Thyroid gland (tissue), 4 donors: ENCODE data around the gene ARF6. TPM values are rescaled to one million over a fixed set of nuclear protein-coding genes. Genes with fewer than 3 reads are reported as not detected.

Experiments
- DNase-seq, 2 donors: peaks; one replicate each; pipeline ENCODE4 v3.0.0-alpha.2; 2019
- H3K27ac ChIP-seq, 3 donors: fragments of 200-600 bp; sonication (generic); 1 replicate in 2 of 3; 2 replicates in 1 of 3; pipeline ENCODE4 v1.5.1; 2016 to 2019; ENCODE audit warnings: mild to moderate bottlenecking in 1 of 3, moderate library complexity in 1 of 3
- H3K27me3 ChIP-seq: fragments of 200-600 bp; sonication (generic); one replicate; pipeline ENCODE4 v1.5.1; 2019
- H3K36me3 ChIP-seq, 2 donors: fragments of 200-600 bp; sonication (generic); one replicate each; pipeline ENCODE4 v1.5.1; 2016 to 2019
- H3K4me1 ChIP-seq, 2 donors: fragments of 200-600 bp; sonication (generic); one replicate each; pipeline ENCODE4 v1.5.1; 2017 to 2019
- H3K4me3 ChIP-seq, 3 donors: fragments of 200-600 bp; sonication (generic); replicated peaks in 1 of 3; 1 replicate in 2 of 3; 2 replicates in 1 of 3; pipeline ENCODE4 v1.5.1; 2016; ENCODE audit warnings: mild to moderate bottlenecking in 1 of 3
- H3K9me3 ChIP-seq: fragments of 200-600 bp; sonication (generic); one replicate; pipeline ENCODE4 v1.5.1; 2017
- CTCF ChIP-seq, 6 experiments: fragments of 200-600 bp in 3 of 6; fragments of 450-650 bp in 3 of 6; sonication (generic) in 3 of 6; IDR thresholded peaks; one replicate each; pipeline ENCODE4 v1.5.1; 2016 to 2019; ENCODE audit warnings: antibody characterized with exemption in 6 of 6, mild to moderate bottlenecking in 2 of 6, inconsistent platforms in 1 of 6, moderate library complexity in 1 of 6
- POLR2A ChIP-seq, 2 donors: fragments of 450-650 bp; IDR thresholded peaks; one replicate each; pipeline ENCODE4 v1.6.1; 2017; ENCODE audit warnings: antibody characterized with exemption in 2 of 2, mild to moderate bottlenecking in 2 of 2, moderate library complexity in 1 of 2
- WGBS, 2 donors: methylation state at CpG; one replicate each; pipeline ENCODE4 v1.1.5; 2017; 5-methylcytosine and 5-hydroxymethylcytosine counted together
- intact Hi-C: fragments of 100-400 bp; cut with DNase I; formaldehyde crosslinking; loops from one replicate; pipeline ENCODE4 v1.15.1; 2023
- total RNA-seq, 4 donors: library from RNA; depleted of rRNA; stranded (reverse); fragments of >200 nt; gene quantifications; one replicate each; pipeline ENCODE4 v1.2.3, GENCODE V29; 2016

The ARF6 gene
- total RNA-seq, 4 donors from 2014 or later = 35.6 to 59.4 (median 48.5) TPM

- H3K27me3 ChIP-seq = no peaks in the 10 kb centered on the region
- no peak for TF ChIP-seq POLR2A (IDR thresholded peaks at IDR 0.05)
- TF ChIP-seq CTCF (IDR thresholded peaks at IDR 0.05) = peak in 2 of 6 experiments; percentile 5 to 6
- peak overlapping the region in 2 of 3 donors; percentile 51 to 79 for H3K4me3 ChIP-seq
- no peak for DNase-seq
- no peaks in the 10 kb centered on the region for H3K9me3 ChIP-seq
- WGBS, 2 donors = 4 to 7% methylated on average over 14 of the region's 14 CpGs
- intact Hi-C loops = no loop called here
- H3K27ac ChIP-seq = peak overlapping the region; percentile 43 to 82 (median 75)
- H3K4me1 ChIP-seq = peaks cover 5 to 23% of the 10 kb centered on the region in 2 donors
- H3K36me3 ChIP-seq = peaks cover 8 to 10% of the 10 kb centered on the region in 2 donors
Observed at GRCh38 chr14:49853158-49853477, 39.8 kb upstream of the ARF6 start.

- peaks cover 8 to 10% of the 10 kb centered on the region in 2 donors for H3K36me3 ChIP-seq
- peak; percentile 62 to 68 for DNase-seq
- intact Hi-C loops = no loop called here
- H3K9me3 ChIP-seq = no peaks in the 10 kb centered on the region
- H3K4me3 ChIP-seq = peak overlapping the region in 1 of 3 donors; percentile 79
- H3K4me1 ChIP-seq = peaks cover 5 to 23% of the 10 kb centered on the region in 2 donors
- peak; percentile 40 to 79 (median 72) for TF ChIP-seq CTCF (IDR thresholded peaks at IDR 0.05)
- no peak for TF ChIP-seq POLR2A (IDR thresholded peaks at IDR 0.05)
- WGBS, 2 donors = 26 to 28% methylated on average over 27 of the region's 27 CpGs
- no peaks in the 10 kb centered on the region for H3K27me3 ChIP-seq
- H3K27ac ChIP-seq = no peak overlapping the region
Observed at GRCh38 chr14:49853572-49854375, 39.1 kb upstream of the ARF6 start.

GRCh38 chr14:49857427-49858003 is 35.4 kb upstream of the ARF6 start:
- Histone ChIP-seq H3K36me3 (no peaks in the 10 kb centered on the region), H3K9me3 (no peaks in the 10 kb centered on the region), H3K4me1 (peaks cover 0 to 10% of the 10 kb centered on the region in 2 donors), H3K4me3 (no peak overlapping the region), H3K27me3 (no peaks in the 10 kb centered on the region), H3K27ac (peak overlapping the region in 1 of 3 donors; percentile 20)
- intact Hi-C loops = no loop called here
- 75 to 78% methylated on average over 6 of the region's 6 CpGs for WGBS, 2 donors
- no peak for DNase-seq
- TF ChIP-seq POLR2A (IDR thresholded peaks at IDR 0.05) (no peak), CTCF (IDR thresholded peaks at IDR 0.05) (no peak)

- WGBS, 2 donors = 89 to 97% methylated on average over 3 of the region's 3 CpGs
- DNase-seq = no peak
Observed at GRCh38 chr14:49858383-49858782, 34.5 kb upstream of the ARF6 start.

More at GRCh38 chr14:49858383-49858782, 34.5 kb upstream of the ARF6 start:
- TF ChIP-seq POLR2A (IDR thresholded peaks at IDR 0.05) = no peak
- no peak for TF ChIP-seq CTCF (IDR thresholded peaks at IDR 0.05)
- no peaks in the 10 kb centered on the region for H3K27me3 ChIP-seq
- no peaks in the 10 kb centered on the region for H3K36me3 ChIP-seq
- no peak overlapping the region for H3K27ac ChIP-seq
- H3K4me3 ChIP-seq = no peak overlapping the region
- H3K4me1 ChIP-seq = peaks cover 0 to 10% of the 10 kb centered on the region in 2 donors
- no peaks in the 10 kb centered on the region for H3K9me3 ChIP-seq
- intact Hi-C loops = no loop called here
